IMR-90 (cell line): Measurements from ENCODE around the gene SLC25A17.

ENCODE experiments used
- MAFK ChIP-seq: IDR thresholded peaks from 2 replicates; pipeline ENCODE4 v1.6.1; 2012; ENCODE audit warnings: low read depth, low read length, improper control_type of control experiment
- MXI1 ChIP-seq: IDR thresholded peaks from 2 replicates; pipeline ENCODE4 v1.6.1; 2012; ENCODE audit warnings: low read depth, mild to moderate bottlenecking, low read length, moderate library complexity, borderline replicate concordance
- POLR2A ChIP-seq: IDR thresholded peaks from 2 replicates; pipeline ENCODE4 v1.6.1; 2012; ENCODE audit warnings: mild to moderate bottlenecking, low read depth, low read length
- TF ChIP-seq, protein P1 (sequence below): fragments of 150-350 bp; IDR thresholded peaks from 2 replicates; pipeline ENCODE4 v1.6.1; 2016; ENCODE audit warnings: low read depth, mild to moderate bottlenecking, low read length, moderate library complexity, borderline replicate concordance
- TF ChIP-seq, protein P2 (sequence below): conservative IDR thresholded peaks from 2 replicates; pipeline ENCODE4 v1.5.1; 2012; ENCODE audit warnings: mild to moderate bottlenecking, low read depth, low read length, improper control_type of control experiment

- TF ChIP-seq, protein P1, sequence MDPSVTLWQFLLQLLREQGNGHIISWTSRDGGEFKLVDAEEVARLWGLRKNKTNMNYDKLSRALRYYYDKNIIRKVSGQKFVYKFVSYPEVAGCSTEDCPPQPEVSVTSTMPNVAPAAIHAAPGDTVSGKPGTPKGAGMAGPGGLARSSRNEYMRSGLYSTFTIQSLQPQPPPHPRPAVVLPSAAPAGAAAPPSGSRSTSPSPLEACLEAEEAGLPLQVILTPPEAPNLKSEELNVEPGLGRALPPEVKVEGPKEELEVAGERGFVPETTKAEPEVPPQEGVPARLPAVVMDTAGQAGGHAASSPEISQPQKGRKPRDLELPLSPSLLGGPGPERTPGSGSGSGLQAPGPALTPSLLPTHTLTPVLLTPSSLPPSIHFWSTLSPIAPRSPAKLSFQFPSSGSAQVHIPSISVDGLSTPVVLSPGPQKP, result no peak
- TF ChIP-seq, protein P2, sequence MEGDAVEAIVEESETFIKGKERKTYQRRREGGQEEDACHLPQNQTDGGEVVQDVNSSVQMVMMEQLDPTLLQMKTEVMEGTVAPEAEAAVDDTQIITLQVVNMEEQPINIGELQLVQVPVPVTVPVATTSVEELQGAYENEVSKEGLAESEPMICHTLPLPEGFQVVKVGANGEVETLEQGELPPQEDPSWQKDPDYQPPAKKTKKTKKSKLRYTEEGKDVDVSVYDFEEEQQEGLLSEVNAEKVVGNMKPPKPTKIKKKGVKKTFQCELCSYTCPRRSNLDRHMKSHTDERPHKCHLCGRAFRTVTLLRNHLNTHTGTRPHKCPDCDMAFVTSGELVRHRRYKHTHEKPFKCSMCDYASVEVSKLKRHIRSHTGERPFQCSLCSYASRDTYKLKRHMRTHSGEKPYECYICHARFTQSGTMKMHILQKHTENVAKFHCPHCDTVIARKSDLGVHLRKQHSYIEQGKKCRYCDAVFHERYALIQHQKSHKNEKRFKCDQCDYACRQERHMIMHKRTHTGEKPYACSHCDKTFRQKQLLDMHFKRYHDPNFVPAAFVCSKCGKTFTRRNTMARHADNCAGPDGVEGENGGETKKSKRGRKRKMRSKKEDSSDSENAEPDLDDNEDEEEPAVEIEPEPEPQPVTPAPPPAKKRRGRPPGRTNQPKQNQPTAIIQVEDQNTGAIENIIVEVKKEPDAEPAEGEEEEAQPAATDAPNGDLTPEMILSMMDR, result no peak
- no peak for TF ChIP-seq MAFK
- TF ChIP-seq POLR2A, result no peak
- TF ChIP-seq MXI1, result no peak
These were observed 36.2 kb upstream of the SLC25A17 start for GRCh38 chr22:40855071-40855978.
